Activated T-helper 17 cell treated with anti-CD3 and anti-CD28 coated beads, Interleukin-2, amount 50 U/mL, for 72 hours (primary cell): ENCODE measurements around the gene VWA5B1. TPM values are rescaled to one million over a fixed set of nuclear protein-coding genes. Genes with fewer than 3 reads are reported as not detected.

Experiments used
- ATAC-seq: fragments of 150-1000 bp; cut with Tn5 transposase; replicated peaks from 2 replicates; pipeline ENCODE4 v1.10.0; 2021; ENCODE audit warnings: mild to moderate bottlenecking, moderate library complexity
- H3K27ac Mint-ChIP-seq: one replicate; pipeline ENCODE4 v1.8.0; 2022; ENCODE audit warnings: mixed read lengths
- H3K27me3 Mint-ChIP-seq: one replicate; pipeline ENCODE4 v1.8.0; 2022; ENCODE audit warnings: mixed read lengths
- H3K36me3 Mint-ChIP-seq: one replicate; pipeline ENCODE4 v1.8.0; 2022; ENCODE audit warnings: low read depth, mild to moderate bottlenecking, mixed read lengths
- H3K4me1 Mint-ChIP-seq: one replicate; pipeline ENCODE4 v1.8.0; 2022; ENCODE audit warnings: mixed read lengths
- H3K4me3 Mint-ChIP-seq: one replicate; pipeline ENCODE4 v1.8.0; 2022; ENCODE audit warnings: mild to moderate bottlenecking, mixed read lengths
- H3K9me3 Mint-ChIP-seq: one replicate; pipeline ENCODE4 v1.8.0; 2022; ENCODE audit warnings: mixed read lengths
- total RNA-seq, 2 donors: library from RNA; stranded (reverse); gene quantifications; one replicate each; pipeline ENCODE4 v1.2.3, GENCODE V29; 2022

VWA5B1 gene
- total RNA-seq, 2 donors from 2014 or later = 0.05 TPM; not detected in 1

DNA sequence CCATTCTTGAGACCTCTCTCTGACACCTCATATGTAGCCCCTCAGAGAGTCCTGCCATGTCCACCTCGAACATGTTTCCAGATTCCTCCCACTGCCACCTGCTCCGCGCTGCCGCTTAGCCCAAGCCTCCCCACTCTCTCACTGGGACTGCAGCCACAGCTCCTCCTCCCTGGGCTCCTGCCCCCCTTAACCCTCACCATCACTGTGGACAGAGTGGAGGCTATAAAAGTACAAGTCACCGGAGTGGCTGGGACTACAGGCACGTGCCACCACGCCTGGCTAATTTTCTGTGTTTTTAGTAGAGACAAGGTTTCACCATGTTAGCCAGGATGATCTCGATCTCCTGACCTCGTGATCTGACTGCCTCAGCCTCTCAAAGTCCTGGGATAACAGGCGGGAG, 77.0 kb downstream of the VWA5B1 start:
- ATAC-seq = no peak
- peaks cover 43% of the 10 kb centered on the region for H3K27me3 Mint-ChIP-seq
- peaks cover 10% of the 10 kb centered on the region for H3K4me1 Mint-ChIP-seq
- H3K4me3 Mint-ChIP-seq = peak overlapping the region; percentile 20
- H3K27ac Mint-ChIP-seq = no peak overlapping the region
- H3K36me3 Mint-ChIP-seq = peaks cover 5% of the 10 kb centered on the region
- H3K9me3 Mint-ChIP-seq = no peaks in the 10 kb centered on the region

DNA sequence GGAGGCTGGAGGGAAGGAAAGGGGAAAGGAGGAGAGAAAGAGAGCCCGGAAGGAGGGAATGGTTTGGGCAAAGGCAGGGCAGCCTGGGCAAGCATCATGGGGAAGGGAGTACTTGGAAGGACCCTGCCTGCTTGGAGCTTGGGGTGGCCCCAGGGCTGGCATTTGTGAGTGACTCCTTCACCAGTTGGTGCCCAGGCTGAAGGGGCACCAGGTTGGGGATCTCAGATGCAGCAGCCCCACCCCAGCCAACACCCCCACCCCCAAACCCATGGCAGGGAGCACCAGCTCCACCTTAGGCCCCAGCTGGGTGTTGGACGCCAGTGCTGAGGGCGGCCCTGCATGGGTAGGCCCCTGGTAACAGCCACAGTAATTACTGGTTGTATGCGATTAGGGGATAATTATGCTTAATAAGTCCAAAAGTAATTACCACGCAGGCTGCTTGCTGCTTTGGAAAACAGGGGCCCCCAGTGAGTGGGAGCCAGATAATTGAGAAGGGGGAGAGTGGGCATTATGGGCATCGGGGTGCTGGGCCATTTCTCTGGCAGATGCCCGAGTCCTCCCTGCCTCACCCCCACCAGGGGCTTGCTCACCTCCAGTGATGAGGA, 78.3 kb downstream of the VWA5B1 start:
- peaks cover 37% of the 10 kb centered on the region for H3K27me3 Mint-ChIP-seq
- no peak overlapping the region for H3K27ac Mint-ChIP-seq
- no peak for ATAC-seq
- peaks cover 5% of the 10 kb centered on the region for H3K36me3 Mint-ChIP-seq
- H3K4me1 Mint-ChIP-seq = peaks cover 10% of the 10 kb centered on the region
- no peaks in the 10 kb centered on the region for H3K9me3 Mint-ChIP-seq
- no peak overlapping the region for H3K4me3 Mint-ChIP-seq

DNA sequence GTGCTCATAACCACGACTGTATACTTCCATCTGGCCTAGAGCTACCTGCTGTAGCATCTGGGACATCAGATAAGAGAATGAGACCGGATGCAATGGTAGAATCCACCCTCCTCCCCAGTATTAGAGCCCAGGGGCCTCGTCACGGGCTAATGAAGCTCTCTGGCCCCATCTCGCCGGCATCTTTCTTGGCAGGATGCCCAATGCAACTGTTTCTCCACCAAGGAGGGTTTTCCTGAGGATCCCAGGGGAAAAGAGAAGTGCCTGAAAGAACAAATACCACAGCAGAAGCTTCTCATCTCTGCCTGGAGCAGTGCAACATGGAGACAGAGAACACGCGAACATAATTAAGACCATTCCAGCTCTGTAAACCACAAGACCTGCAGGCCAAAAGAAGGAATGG, 80.0 kb downstream of the VWA5B1 start:
- ATAC-seq = no peak
- Mint-ChIP-seq H3K4me3 (no peak overlapping the region), H3K27me3 (peaks cover 33% of the 10 kb centered on the region)

DNA sequence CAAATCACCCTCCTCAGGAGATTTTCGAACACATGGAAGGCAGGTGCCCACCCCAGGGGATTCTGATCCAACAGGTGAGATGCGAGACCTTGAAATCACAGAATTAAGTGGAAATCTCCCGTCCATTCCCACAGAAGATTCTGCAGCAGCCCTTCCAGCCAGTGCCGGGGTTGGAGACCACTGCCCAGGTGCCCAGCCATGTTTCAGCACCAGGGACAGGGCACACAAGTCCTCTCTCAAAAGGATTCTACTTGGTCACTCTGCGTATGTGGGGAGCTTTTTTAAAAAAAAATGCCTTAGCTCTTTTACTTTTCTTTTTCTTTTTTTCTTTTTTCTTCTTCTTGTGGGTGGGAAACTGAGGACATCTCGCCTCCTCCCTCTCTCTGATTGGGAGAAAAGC, 80.7 kb downstream of the VWA5B1 start:
- ATAC-seq = no peak
- Mint-ChIP-seq H3K36me3 (peaks cover 5% of the 10 kb centered on the region), H3K27me3 (peaks cover 38% of the 10 kb centered on the region), H3K4me3 (no peak overlapping the region), H3K27ac (no peak overlapping the region), H3K9me3 (no peaks in the 10 kb centered on the region), H3K4me1 (peaks cover 10% of the 10 kb centered on the region)

More for the DNA sequence above, 80.0 kb downstream of the VWA5B1 start:
- no peaks in the 10 kb centered on the region for H3K9me3 Mint-ChIP-seq
- H3K4me1 Mint-ChIP-seq = peaks cover 10% of the 10 kb centered on the region
- H3K36me3 Mint-ChIP-seq = peaks cover 5% of the 10 kb centered on the region
- H3K27ac Mint-ChIP-seq = no peak overlapping the region

DNA sequence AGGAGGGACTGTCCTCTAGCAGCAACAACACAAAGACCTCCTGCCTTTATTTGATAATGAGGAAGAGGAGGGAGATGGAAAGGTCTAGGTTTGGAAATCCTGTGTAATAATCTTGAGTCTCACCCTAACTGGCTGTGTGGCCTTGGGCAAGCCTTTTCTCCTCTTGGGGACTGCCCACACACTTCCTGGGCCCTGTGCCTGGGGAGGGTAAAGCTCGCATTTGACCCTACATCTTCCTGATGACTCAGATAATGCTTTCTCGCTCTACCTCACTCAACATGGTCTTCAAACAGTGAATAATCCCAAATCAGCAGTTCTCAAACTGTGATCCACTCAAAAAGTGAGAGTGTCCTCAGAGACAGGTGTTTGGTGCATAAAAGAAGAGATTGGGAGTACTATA, 81.2 kb downstream of the VWA5B1 start:
- H3K27ac Mint-ChIP-seq = no peak overlapping the region

DNA sequence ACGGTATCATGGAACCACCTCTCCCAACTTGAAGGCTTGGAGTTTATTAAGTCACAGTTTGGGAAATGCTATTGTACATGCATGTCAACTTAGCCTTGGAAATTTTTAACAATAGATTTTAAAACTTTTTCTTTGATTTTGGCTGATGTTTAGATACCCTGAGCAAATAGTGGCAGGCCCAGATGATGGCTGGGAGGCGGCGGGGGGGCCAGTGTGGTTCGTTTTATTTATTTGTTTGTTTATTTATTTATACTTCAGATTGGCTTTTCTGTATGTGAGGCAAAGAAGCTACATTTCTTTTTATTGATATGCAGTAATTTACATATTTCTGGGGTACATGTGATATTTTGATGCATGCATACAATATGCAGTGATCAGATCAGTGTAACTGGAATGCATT, 82.0 kb downstream of the VWA5B1 start:
- Mint-ChIP-seq H3K36me3 (peaks cover 5% of the 10 kb centered on the region), H3K9me3 (no peaks in the 10 kb centered on the region), H3K27ac (no peak overlapping the region), H3K4me3 (no peak overlapping the region), H3K4me1 (peaks cover 7% of the 10 kb centered on the region), H3K27me3 (peaks cover 31% of the 10 kb centered on the region)
- ATAC-seq = no peak

More for the DNA sequence above, 81.2 kb downstream of the VWA5B1 start:
- H3K27me3 Mint-ChIP-seq = peaks cover 38% of the 10 kb centered on the region
- H3K4me3 Mint-ChIP-seq = no peak overlapping the region
- H3K4me1 Mint-ChIP-seq = peaks cover 10% of the 10 kb centered on the region
- peaks cover 5% of the 10 kb centered on the region for H3K36me3 Mint-ChIP-seq
- H3K9me3 Mint-ChIP-seq = no peaks in the 10 kb centered on the region
- ATAC-seq = peak; percentile 95

DNA sequence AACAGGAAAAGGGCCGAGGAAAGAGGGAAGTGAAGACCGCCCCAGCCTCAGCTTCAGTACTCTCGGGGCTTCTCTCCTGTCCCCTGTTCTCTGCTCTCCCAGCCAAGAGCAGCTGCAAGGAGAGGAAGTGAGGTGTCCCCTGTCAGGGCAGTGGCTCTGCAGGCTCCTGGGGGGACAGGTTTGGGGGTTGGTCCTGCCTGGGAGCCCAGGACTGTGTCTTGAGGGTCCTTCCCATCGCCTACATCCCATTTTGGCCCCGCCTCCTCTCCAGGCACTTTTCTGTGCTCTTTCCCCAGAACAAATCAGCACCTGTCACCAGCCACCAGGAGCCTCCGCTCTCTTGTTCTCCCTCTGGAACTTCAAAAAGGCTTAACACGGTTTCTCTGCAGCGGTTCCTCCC, 82.6 kb downstream of the VWA5B1 start:
- Mint-ChIP-seq H3K4me3 (no peak overlapping the region), H3K27me3 (peaks cover 28% of the 10 kb centered on the region), H3K36me3 (peaks cover 5% of the 10 kb centered on the region), H3K27ac (no peak overlapping the region), H3K4me1 (peaks cover 7% of the 10 kb centered on the region), H3K9me3 (no peaks in the 10 kb centered on the region)
- no peak for ATAC-seq

DNA sequence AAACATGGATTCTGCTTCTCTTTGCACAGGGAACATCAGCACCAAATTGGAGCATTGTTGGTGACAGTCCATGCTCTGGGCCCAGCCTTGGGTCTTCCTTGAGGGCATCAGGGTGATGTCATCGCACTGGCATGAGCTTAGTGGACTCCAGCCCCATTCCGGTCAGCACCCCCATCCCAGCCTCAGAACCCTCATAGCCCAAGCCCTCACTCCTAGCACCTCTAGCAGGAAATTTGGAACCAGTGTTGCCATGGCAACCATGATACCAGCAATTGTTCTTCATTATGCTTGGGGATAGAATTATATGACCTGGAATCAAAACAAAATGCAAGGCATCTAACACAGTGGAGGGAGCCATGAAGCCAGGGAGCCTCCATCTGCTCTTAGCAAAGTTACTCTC, 83.1 kb downstream of the VWA5B1 start:
- no peak overlapping the region for H3K4me3 Mint-ChIP-seq
- ATAC-seq = no peak
- H3K27me3 Mint-ChIP-seq = peaks cover 26% of the 10 kb centered on the region
- peaks cover 7% of the 10 kb centered on the region for H3K4me1 Mint-ChIP-seq
- H3K27ac Mint-ChIP-seq = no peak overlapping the region
- peaks cover under 1% of the 10 kb centered on the region for H3K36me3 Mint-ChIP-seq
- no peaks in the 10 kb centered on the region for H3K9me3 Mint-ChIP-seq

DNA sequence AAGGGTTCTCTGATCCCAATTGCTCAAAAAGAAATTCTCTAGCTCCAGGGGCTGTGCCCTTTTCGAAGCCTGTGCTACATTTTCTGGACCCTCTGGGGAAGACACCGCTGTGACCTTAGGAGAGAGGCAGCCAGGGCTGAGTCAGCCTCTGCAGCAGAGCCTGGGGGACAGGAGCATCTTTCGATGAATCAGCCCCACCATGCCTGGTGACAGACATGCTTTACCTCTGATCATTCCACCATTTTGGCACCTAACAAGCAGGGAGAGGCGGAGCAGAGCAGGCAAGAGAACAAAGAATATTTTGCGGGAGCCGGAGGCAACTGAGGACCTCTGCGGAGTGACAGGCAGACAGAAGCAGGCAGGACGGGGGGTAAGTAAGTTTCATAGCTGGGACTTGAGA, 84.9 kb downstream of the VWA5B1 start:
- Mint-ChIP-seq H3K9me3 (no peaks in the 10 kb centered on the region), H3K27me3 (peaks cover 25% of the 10 kb centered on the region), H3K4me3 (no peak overlapping the region), H3K27ac (no peak overlapping the region), H3K36me3 (no peaks in the 10 kb centered on the region), H3K4me1 (peaks cover 7% of the 10 kb centered on the region)
- no peak for ATAC-seq

DNA sequence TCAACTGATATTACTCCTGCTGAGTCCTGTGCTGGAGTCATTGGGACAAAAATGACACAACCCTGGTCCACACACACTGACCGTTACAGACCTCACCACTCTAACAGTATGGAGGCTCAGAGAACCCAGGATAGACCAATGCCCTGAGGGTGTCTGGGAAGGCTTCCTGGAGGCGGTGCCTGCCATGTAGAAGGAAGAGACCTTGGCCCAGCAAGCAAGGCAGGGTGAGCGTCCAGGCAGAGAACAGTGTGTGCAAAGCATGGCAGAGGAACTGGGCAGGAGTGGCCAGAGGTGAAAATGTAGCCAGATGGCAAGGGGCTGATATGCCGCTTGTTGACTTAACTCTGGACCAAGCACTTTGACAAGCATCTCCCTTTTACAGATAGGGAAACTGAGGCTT, 85.5 kb downstream of the VWA5B1 start:
- Mint-ChIP-seq H3K4me3 (no peak overlapping the region), H3K4me1 (peaks cover 7% of the 10 kb centered on the region), H3K27ac (no peak overlapping the region), H3K27me3 (peaks cover 21% of the 10 kb centered on the region), H3K9me3 (no peaks in the 10 kb centered on the region), H3K36me3 (no peaks in the 10 kb centered on the region)
- ATAC-seq = no peak

DNA sequence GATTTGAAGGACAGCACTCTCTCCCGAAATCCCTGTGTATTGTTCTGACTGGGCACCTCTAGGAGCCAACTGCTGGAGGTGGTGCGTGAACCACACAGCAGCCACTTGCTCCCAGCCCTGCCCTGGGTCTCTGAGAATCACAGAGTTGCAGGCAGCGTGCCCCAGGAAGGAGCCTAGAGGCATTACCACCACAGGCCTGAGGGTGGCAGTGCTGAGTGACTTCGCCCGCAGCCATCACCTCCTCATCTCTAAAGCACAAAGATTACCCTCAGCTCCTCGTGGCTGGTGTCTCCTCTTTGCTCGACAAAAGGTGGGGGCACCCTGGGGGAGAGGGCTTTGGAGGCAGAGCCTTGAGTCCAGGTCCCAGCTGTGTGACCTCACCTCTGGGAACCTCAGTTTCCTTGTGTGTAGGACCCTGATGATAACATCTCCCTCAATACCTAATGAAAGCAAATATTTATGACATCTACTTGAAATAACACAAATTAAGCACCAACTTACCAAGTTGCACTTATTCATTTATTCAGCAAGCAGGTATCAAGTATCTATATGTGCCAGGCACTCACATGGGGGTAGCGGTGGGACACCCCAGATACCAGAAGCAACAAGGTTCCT, 86.3 kb downstream of the VWA5B1 start:
- H3K36me3 Mint-ChIP-seq = no peaks in the 10 kb centered on the region
- H3K4me3 Mint-ChIP-seq = no peak overlapping the region
- peak; percentile 67 for ATAC-seq
- peaks cover 15% of the 10 kb centered on the region for H3K27me3 Mint-ChIP-seq
- H3K27ac Mint-ChIP-seq = no peak overlapping the region
- peaks cover 1% of the 10 kb centered on the region for H3K4me1 Mint-ChIP-seq
- H3K9me3 Mint-ChIP-seq = no peaks in the 10 kb centered on the region

DNA sequence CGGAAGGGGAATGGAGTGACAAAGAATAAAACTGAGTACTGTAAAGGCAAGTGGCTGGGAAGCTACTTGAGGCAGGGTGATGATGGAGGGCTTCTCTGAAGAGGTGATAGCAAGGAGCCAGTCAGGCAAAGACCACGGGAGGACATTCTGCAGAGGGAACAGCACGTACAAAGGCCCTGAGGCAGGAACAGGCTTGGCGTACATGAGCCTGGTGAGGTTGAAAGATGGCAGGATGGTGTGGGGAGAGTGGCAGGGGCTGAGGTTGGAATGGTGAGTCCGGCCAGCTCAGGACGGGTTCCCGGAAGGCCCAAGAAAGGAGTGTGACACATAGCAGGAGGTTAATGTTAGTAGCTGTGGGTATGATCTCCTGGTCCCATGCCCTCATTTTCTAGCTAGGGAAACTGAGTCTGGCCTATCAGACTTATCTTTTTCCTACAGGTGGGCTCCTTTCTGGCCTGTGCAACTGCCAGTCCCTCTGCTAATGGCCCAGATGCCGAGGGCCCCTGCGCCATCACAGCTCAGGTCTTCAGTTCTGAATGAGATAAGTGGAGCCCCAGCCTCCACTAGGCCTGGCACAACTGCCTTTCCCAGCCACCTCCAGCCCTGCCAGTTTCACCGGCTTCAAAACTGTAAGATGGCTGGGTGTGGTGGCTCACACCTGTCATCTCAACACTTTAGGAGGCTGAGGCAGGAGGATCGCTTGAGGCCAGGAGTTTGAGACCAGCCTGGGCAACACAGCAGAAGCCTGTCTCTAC, 87.0 kb downstream of the VWA5B1 start:
- H3K9me3 Mint-ChIP-seq = no peaks in the 10 kb centered on the region
- no peak overlapping the region for H3K4me3 Mint-ChIP-seq
- no peak overlapping the region for H3K27ac Mint-ChIP-seq

DNA sequence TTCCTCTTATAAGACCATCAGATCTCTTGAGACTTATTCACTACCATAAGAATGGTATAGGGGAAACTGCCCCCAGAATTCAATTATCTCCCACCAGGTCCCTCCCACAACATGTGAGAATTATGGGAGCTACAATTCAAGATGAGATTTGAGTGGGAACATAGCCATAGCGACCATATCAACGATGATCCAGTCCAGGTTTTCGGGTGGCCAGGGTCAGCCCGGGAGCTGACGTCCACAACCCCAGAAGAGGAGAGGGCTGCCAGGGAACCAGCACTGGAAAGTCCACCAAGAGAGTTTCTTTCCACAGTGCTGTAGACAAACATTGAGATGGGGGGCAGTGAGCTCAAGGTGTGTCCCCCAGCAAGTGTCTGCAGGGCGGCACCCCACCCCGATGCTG, 88.4 kb downstream of the VWA5B1 start:
- Mint-ChIP-seq H3K36me3 (no peaks in the 10 kb centered on the region), H3K27me3 (peaks cover 18% of the 10 kb centered on the region), H3K4me3 (no peak overlapping the region), H3K9me3 (no peaks in the 10 kb centered on the region), H3K27ac (no peak overlapping the region), H3K4me1 (no peaks in the 10 kb centered on the region)
- no peak for ATAC-seq

More for the DNA sequence above, 87.0 kb downstream of the VWA5B1 start:
- no peak for ATAC-seq
- Mint-ChIP-seq H3K36me3 (no peaks in the 10 kb centered on the region), H3K27me3 (peaks cover 20% of the 10 kb centered on the region), H3K4me1 (no peaks in the 10 kb centered on the region)

DNA sequence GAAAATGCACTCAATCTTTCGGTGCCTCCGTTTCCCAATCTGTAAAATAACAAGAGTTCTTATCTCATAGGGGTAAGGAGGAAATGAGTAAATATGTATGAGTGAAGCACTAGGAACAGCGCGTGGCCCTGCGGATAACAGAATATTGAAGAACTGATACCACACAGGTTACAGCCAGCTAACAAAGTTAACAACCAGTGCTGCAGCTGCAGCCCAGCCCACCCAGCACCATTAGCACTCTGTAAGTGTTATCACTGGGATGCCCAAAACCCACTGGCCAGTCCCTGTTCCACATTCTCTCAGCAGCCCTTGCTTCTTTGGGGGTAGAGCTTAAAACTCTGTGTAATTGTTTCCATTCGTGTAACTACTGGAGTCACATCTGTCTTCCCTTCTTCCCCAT, 89.5 kb downstream of the VWA5B1 start:
- ATAC-seq = peak; percentile 16
- H3K4me3 Mint-ChIP-seq = no peak overlapping the region
- H3K27ac Mint-ChIP-seq = no peak overlapping the region
- H3K36me3 Mint-ChIP-seq = no peaks in the 10 kb centered on the region
- no peaks in the 10 kb centered on the region for H3K9me3 Mint-ChIP-seq
- no peaks in the 10 kb centered on the region for H3K4me1 Mint-ChIP-seq
- peaks cover 29% of the 10 kb centered on the region for H3K27me3 Mint-ChIP-seq

DNA sequence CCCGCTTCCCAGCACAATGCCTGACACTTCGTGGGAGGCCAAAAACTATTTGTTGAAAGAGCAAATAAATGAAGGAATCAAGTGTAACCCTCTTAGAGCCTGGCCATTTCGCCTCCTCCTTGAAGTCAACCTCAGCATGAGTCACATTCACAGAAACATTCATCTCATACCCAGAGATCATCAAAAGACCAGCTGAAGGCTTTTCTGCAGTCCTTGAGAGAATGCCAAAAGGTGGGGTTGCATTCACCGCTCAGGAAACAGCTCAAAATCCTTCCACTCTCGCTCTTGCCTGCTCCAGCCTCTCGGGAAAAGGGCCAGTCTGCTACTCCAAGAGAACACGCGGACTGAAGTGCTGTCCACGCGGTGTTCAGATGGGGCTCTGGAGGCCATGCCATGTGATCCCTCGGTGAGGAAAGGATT, 90.0 kb downstream of the VWA5B1 start:
- no peaks in the 10 kb centered on the region for H3K36me3 Mint-ChIP-seq
- no peaks in the 10 kb centered on the region for H3K9me3 Mint-ChIP-seq
- H3K4me1 Mint-ChIP-seq = no peaks in the 10 kb centered on the region
- peaks cover 30% of the 10 kb centered on the region for H3K27me3 Mint-ChIP-seq
- H3K27ac Mint-ChIP-seq = no peak overlapping the region
- H3K4me3 Mint-ChIP-seq = no peak overlapping the region
- ATAC-seq = peak; percentile 75
